Measurements from ENCODE around the gene CD3E. TPM values are rescaled to one million over a fixed set of nuclear protein-coding genes. Genes with fewer than 3 reads are reported as not detected.

The CD3E gene
- total RNA-seq, 1 experiment from 2014 or later = not detected

GRCh38 chr11:118260353-118260752 lies 44.2 kb upstream of the CD3E start:
- H3K23ac ChIP-seq (ENCODE audit: insufficient read length, low read depth, low read length) = no peak overlapping the region
- no peaks in the 10 kb centered on the region for H4K20me1 ChIP-seq (ENCODE audit: control insufficient read depth, insufficient read depth, insufficient read length)
- no peak overlapping the region for H3K56ac ChIP-seq (ENCODE audit: insufficient read length, low read depth, low read length)
- Mint-ChIP-seq H3K9me3 (no peaks in the 10 kb centered on the region; a peak in 2 of 5 replicates), H3K27me3 (ENCODE audit: low read depth) (peaks cover 83% of the 10 kb centered on the region), H3K4me1 (peaks cover 21 to 32% of the 10 kb centered on the region in 2 experiments), H3K27ac (no peak overlapping the region), H3K4me3 (no peak overlapping the region), H3K36me3 (ENCODE audit: insufficient read depth in 1 of 3, low read depth in 3 of 3) (no peaks in the 10 kb centered on the region)
- H3K4me2 ChIP-seq (ENCODE audit: insufficient read depth, insufficient read length, low read length) = no peak overlapping the region
- no peak overlapping the region for H3K27ac ChIP-seq (ENCODE audit: insufficient read length, low read depth, low read length)
- H4K91ac ChIP-seq (ENCODE audit: insufficient read length, low read depth, low read length) = no peak overlapping the region
- no peak for DNase-seq
- H3K4ac ChIP-seq (ENCODE audit: low read depth, low read length) = no peak overlapping the region
- H3K79me1 ChIP-seq (ENCODE audit: insufficient read depth, low read depth, low read length, poor library complexity, severe bottlenecking) = no peaks in the 10 kb centered on the region
- no peak overlapping the region for H2AK5ac ChIP-seq (ENCODE audit: insufficient read length, low read length)
- peaks cover 4% of the 10 kb centered on the region; the same call in 1 of the 2 replicates for H3K27me3 ChIP-seq (ENCODE audit: insufficient read depth, low read length)
- H2BK120ac ChIP-seq (ENCODE audit: low read depth, low read length, poor library complexity, severe bottlenecking) = no peak overlapping the region
- H3K23me2 ChIP-seq (ENCODE audit: insufficient read length, low read depth, low read length, poor library complexity, severe bottlenecking) = peaks cover 4% of the 10 kb centered on the region
- H4K5ac ChIP-seq (ENCODE audit: insufficient read length, low read depth, low read length) = no peak overlapping the region
- no CpG with 5 or more reads among the region's 3 CpGs for WGBS (ENCODE audit: extremely low coverage, insufficient read length, low lambda C conversion rate)
- H3K9ac ChIP-seq (ENCODE audit: extremely low read depth, insufficient read length, low read length) = no peak overlapping the region
- H3K18ac ChIP-seq (ENCODE audit: insufficient read length, low read depth, low read length) = no peak overlapping the region
- H3T11ph ChIP-seq (ENCODE audit: low read length) = no peak overlapping the region
- no peak for TF ChIP-seq CTCF (conservative IDR thresholded peaks at IDR 0.05)
- no peak overlapping the region for H2AFZ ChIP-seq (ENCODE audit: low read length)
- no peaks in the 10 kb centered on the region; the same call in none of the 2 replicates for H3K4me1 ChIP-seq (ENCODE audit: insufficient read depth, low read length)
- H3K14ac ChIP-seq (ENCODE audit: insufficient read depth, low read length) = no peak overlapping the region
- no peak overlapping the region for H2BK5ac ChIP-seq (ENCODE audit: insufficient read length, low read length)
- no peak overlapping the region for H4K8ac ChIP-seq (replicated peaks; ENCODE audit: insufficient read length, low read depth, low read length)
- no peak overlapping the region for H2BK20ac ChIP-seq (ENCODE audit: low read depth, low read length, poor library complexity, severe bottlenecking)
- H3K9me3 ChIP-seq (ENCODE audit: control insufficient read depth, low read depth, low read length) = no peaks in the 10 kb centered on the region
- H3K79me2 ChIP-seq (ENCODE audit: insufficient read depth, low read length) = no peaks in the 10 kb centered on the region
- no peak overlapping the region for H2BK12ac ChIP-seq (ENCODE audit: insufficient read length, low read depth, low read length)
- no peak overlapping the region for H2BK15ac ChIP-seq (ENCODE audit: low read depth, low read length)

All from H9 (cell line).